Left kidney (tissue), 8 donors: ENCODE measurements around the gene MAGED4. TPM values are rescaled to one million over a fixed set of nuclear protein-coding genes. Genes with fewer than 3 reads are reported as not detected.
"Not testable (repeated sequence)": the region's sequence is repeated elsewhere in the genome, so short reads cannot be mapped to it uniquely, and the experiment has no call there.

Experiments used
- DNase-seq: peaks from one replicate; pipeline ENCODE4 v3.0.0-alpha.2; 2013
- long read RNA-seq, 8 donors: transcript quantifications; one replicate each; lab custom pipeline, GENCODE V29; 2026
- polyA plus RNA-seq: library from polyadenylated mRNA; unstranded; fragments of 120-200 nt; gene quantifications from one replicate; pipeline ENCODE4 v1.2.1, GENCODE V29; 2013; ENCODE audit not compliant: insufficient read length

MAGED4 gene
- polyA plus RNA-seq: 46.5 TPM
- long read RNA-seq, donor 1, partial matches to known transcripts: 29 of 32 reads
- long read RNA-seq, donor 1, other reads (novel, unspliced or antisense): 0 of 32 reads
- long read RNA-seq, donor 2, partial matches to known transcripts: 12 of 12 reads
- long read RNA-seq, donor 2, other reads (novel, unspliced or antisense): 0 of 12 reads
- long read RNA-seq, donor 3, partial matches to known transcripts: 30 of 30 reads
- long read RNA-seq, donor 3, other reads (novel, unspliced or antisense): 0 of 30 reads
- long read RNA-seq, donor 4, partial matches to known transcripts: 0 of 1 reads
- long read RNA-seq, donor 4, other reads (novel, unspliced or antisense): 0 of 1 reads
- long read RNA-seq, donor 5, transcript MAGED4-204 (13 exons, 2,578 nt): major isoform, 5 of 22 reads
- long read RNA-seq, donor 5, partial matches to known transcripts: 16 of 22 reads
- long read RNA-seq, donor 5, other reads (novel, unspliced or antisense): 0 of 22 reads
- long read RNA-seq, donor 6, partial matches to known transcripts: 23 of 26 reads
- long read RNA-seq, donor 6, other reads (novel, unspliced or antisense): 0 of 26 reads
- long read RNA-seq, donor 7, partial matches to known transcripts: 31 of 37 reads
- long read RNA-seq, donor 7, other reads (novel, unspliced or antisense): 0 of 37 reads
- long read RNA-seq, donor 8, partial matches to known transcripts: 0 of 1 reads
- long read RNA-seq, donor 8, other reads (novel, unspliced or antisense): 0 of 1 reads

- not testable (repeated sequence) for DNase-seq
Observed at GRCh38 chrX:52184440-52185077, at the start of gene MAGED4. Gene MAGED4 (plus strand): TSS chrX:52184888. CDS start chrX:52185923, 1,035 bp downstream.

- no peak for DNase-seq
Observed at GRCh38 chrX:52138830-52139544, 45.7 kb upstream of the MAGED4 start.

- no peak for DNase-seq
Observed at GRCh38 chrX:52139545-52139895, 45.2 kb upstream of the MAGED4 start.

GRCh38 chrX:52140020-52140419 lies 44.7 kb upstream of the MAGED4 start:
- no peak for DNase-seq

- DNase-seq: not testable (repeated sequence)
Observed at GRCh38 chrX:52150667-52151066, 34.0 kb upstream of the MAGED4 start.

GRCh38 chrX:52160140-52160539 lies 24.5 kb upstream of the MAGED4 start:
- DNase-seq: not testable (repeated sequence)

- DNase-seq: no peak
Observed at GRCh38 chrX:52166840-52167239, 17.8 kb upstream of the MAGED4 start.

GRCh38 chrX:52171055-52171454 lies 13.6 kb upstream of the MAGED4 start:
- DNase-seq: not testable (repeated sequence)

GRCh38 chrX:52185078-52185453 lies 378 bp downstream of the MAGED4 start:
- DNase-seq: not testable (repeated sequence)

- not testable (repeated sequence) for DNase-seq
Observed at GRCh38 chrX:52211405-52211804, 26.7 kb downstream of the MAGED4 start.

GRCh38 chrX:52213276-52213675 lies 28.6 kb downstream of the MAGED4 start:
- no peak for DNase-seq

GRCh38 chrX:52216541-52216940 lies 31.9 kb downstream of the MAGED4 start:
- DNase-seq: no peak

- no peak for DNase-seq
Observed at GRCh38 chrX:52217494-52218160, 32.9 kb downstream of the MAGED4 start.

- DNase-seq: no peak
Observed at GRCh38 chrX:52220936-52221335, 36.2 kb downstream of the MAGED4 start.

Other genes with a start within 250 kb of the MAGED4 start
- 75.4 TPM for gene MAGED4B, start 115.7 kb upstream of the MAGED4 start, polyA plus RNA-seq
- 0.68 TPM for gene XAGE2, start 184.1 kb downstream of the MAGED4 start, polyA plus RNA-seq